Measurements from ENCODE around the gene MIA2.
"Not testable (repeated sequence)": the region's sequence is repeated elsewhere in the genome, so short reads cannot be mapped to it uniquely, and the experiment has no call there.

MIA2 gene

DNA sequence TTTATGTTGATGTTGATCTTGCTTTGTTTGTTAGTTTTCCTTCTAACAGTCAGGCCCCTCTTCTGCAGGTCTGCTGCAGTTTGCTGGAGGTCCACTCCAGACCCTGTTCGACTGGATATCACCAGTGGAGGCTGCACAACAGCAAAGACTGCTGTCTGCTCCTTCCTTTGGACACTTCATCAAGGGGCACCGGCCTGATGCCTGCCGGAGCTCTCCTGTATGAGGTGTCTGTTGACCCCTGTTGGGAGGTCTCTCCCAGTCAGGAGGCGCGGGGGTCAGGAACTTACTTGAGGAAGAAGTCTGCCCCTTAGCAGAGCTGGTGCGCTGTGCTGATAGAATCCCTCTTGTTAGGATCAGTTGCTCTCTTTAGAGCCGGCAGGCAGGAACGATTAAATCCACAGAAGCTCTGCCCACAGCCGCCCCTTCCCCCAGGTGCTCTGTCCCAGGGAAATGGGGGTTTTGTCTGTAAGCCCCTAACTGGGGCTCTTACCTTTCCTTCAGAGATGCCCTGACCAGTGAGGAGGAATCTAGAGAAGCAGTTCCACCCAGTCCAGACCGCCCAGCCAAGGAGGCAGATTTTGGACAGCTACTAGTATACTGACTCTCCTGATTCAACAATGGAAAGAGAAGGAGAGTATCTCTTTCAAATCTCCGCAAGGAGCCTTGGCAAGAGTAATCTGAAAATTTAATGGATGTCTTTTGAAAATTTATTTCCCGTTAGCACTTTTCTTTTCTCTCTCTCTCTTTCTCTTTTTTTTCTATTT, 25.2 kb downstream of the MIA2 start:
- H3K4me3 ChIP-seq, result no peak overlapping the region
- intact Hi-C loops (cut with DNase I; ENCODE audit: low total_unique reads), result no loop called here
- no peaks in the 10 kb centered on the region for H3K36me3 ChIP-seq
- peaks cover 0 to 14% (median 3%) of the 10 kb centered on the region in 4 donors for H3K4me1 ChIP-seq
- no peaks in the 10 kb centered on the region for H3K9me3 ChIP-seq
- TF ChIP-seq, protein P1, sequence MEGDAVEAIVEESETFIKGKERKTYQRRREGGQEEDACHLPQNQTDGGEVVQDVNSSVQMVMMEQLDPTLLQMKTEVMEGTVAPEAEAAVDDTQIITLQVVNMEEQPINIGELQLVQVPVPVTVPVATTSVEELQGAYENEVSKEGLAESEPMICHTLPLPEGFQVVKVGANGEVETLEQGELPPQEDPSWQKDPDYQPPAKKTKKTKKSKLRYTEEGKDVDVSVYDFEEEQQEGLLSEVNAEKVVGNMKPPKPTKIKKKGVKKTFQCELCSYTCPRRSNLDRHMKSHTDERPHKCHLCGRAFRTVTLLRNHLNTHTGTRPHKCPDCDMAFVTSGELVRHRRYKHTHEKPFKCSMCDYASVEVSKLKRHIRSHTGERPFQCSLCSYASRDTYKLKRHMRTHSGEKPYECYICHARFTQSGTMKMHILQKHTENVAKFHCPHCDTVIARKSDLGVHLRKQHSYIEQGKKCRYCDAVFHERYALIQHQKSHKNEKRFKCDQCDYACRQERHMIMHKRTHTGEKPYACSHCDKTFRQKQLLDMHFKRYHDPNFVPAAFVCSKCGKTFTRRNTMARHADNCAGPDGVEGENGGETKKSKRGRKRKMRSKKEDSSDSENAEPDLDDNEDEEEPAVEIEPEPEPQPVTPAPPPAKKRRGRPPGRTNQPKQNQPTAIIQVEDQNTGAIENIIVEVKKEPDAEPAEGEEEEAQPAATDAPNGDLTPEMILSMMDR (IDR thresholded peaks at IDR 0.05), result no peak
- DNase-seq, result no peak
- H3K27me3 ChIP-seq, result no peaks in the 10 kb centered on the region
- H3K27ac ChIP-seq, result no peak overlapping the region

DNA sequence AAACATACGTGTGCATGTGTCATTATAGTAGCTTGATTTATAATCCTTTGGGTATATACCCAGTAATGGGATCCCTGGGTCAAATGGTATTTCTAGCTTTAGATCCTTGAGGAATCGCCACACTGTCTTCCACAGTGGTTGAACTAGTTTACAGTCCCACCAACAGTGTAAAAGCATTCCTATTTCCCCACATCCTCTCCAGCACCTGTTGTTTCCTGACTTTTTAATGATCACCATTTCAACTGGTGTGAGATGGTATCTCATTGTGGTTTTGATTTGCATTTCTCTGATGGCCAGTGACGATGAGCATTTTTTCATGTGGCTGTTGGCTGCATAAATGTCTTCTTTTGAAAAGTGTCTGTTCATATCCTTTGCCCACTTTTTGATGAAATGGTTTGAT, 26.4 kb downstream of the MIA2 start:
- H3K27ac ChIP-seq; H3K4me3 ChIP-seq; H3K36me3 ChIP-seq; H3K27me3 ChIP-seq; H3K9me3 ChIP-seq; intact Hi-C loops (cut with DNase I; ENCODE audit: low total_unique reads); DNase-seq: not testable (repeated sequence)
- H3K4me1 ChIP-seq, result peaks cover 0 to 17% (median 3%) of the 10 kb centered on the region in 4 donors

DNA sequence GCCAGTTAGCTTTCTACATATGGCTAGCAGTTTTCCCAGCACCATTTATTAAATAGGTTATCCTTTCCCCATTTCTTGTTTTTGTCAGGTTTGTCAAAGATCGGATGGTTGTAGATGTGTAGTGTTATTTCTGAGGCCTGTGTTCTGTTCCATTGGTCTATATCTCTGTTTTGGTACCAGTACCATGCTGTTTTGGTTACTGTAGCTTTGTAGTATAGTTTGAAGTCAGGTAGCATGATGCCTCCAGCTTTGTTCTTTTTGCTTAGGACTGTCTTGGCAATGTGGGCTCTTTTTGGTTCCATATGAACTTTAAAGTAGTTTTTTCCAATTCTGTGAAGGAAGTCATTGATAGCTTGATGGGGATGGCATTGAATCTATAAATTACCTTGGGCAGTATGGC, 28.5 kb downstream of the MIA2 start:
- intact Hi-C loops (cut with DNase I; ENCODE audit: low total_unique reads); H3K27me3 ChIP-seq; DNase-seq: not testable (repeated sequence)

DNA sequence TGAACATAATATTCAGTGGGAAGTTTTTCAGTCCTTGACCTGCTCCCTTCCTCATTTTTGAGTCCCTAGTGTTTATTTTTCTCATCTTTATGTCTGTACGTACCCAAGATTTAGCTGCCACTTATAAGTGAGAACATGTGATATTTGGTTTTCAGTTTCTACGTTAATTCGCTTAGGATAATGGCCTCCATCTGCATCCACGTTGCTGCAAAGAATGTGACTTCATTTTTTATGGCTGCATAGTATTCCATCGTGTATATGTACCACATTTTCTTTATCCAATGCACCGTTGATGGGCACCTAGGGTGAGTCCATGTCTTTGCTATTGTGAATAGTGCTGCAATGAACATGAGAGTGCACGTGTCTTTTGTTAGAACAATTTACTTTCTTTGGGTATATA, 30.3 kb downstream of the MIA2 start:
- TF ChIP-seq, protein P1 (IDR thresholded peaks at IDR 0.05), result no peak
- no peak for DNase-seq
- intact Hi-C loops (cut with DNase I; ENCODE audit: low total_unique reads), result no loop called here

More for the DNA sequence above, 28.5 kb downstream of the MIA2 start:
- not testable (repeated sequence) for H3K36me3 ChIP-seq, H3K9me3 ChIP-seq, H3K4me3 ChIP-seq, H3K27ac ChIP-seq
- peaks cover 0 to 14% (median 0%) of the 10 kb centered on the region in 4 donors for H3K4me1 ChIP-seq

DNA sequence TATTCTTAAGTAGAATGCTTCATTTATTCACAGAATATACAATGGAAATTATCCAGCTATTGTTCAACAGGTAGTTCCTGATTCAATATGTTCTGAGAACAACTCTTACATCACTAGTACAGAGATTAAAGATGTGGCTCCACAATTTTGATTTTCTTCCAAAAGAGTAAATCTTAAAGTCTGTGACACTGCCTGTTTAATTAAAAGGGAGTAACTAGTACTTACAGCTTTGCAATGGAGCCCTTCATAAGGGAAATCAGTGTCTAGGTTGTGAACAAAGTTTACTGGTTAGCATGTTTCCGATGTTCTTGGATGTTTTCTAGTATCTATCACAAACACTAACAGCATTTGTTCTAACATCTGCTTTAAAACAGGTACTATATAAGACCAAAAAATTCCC, 30.8 kb downstream of the MIA2 start:
- intact Hi-C loops (cut with DNase I; ENCODE audit: low total_unique reads), result no loop called here
- Histone ChIP-seq H3K27ac (no peak overlapping the region), H3K36me3 (no peaks in the 10 kb centered on the region), H3K4me1 (peaks cover 0 to 31% (median 11%) of the 10 kb centered on the region in 4 donors), H3K4me3 (no peak overlapping the region), H3K9me3 (no peaks in the 10 kb centered on the region), H3K27me3 (no peaks in the 10 kb centered on the region)
- TF ChIP-seq, protein P1 (IDR thresholded peaks at IDR 0.05), result no peak
- no peak for DNase-seq

More for the DNA sequence above, 30.3 kb downstream of the MIA2 start:
- Histone ChIP-seq H3K4me1 (peaks cover 0 to 27% (median 7%) of the 10 kb centered on the region in 4 donors), H3K36me3 (no peaks in the 10 kb centered on the region), H3K9me3 (no peaks in the 10 kb centered on the region), H3K27me3 (no peaks in the 10 kb centered on the region), H3K4me3 (no peak overlapping the region), H3K27ac (no peak overlapping the region)

DNA sequence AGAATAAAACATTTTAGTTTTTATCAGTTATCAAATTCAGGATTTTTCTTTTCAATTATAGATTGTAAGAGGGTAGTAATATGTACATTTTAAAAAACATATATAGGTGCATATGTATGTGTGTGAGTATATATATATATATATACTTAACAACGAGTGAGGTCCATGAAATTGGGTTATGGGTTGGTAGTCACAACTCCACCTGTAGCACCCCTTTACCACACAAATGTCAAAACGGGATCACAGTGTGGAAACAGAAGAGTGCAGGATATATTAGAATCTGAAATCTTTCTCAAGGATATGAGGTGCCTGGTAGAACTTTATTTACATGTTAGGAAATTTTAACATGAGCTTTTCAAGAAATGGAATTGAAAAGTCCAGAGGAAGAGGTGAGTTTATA, 31.3 kb downstream of the MIA2 start:
- Histone ChIP-seq H3K27me3 (no peaks in the 10 kb centered on the region), H3K9me3 (no peaks in the 10 kb centered on the region), H3K36me3 (no peaks in the 10 kb centered on the region), H3K4me1 (peaks cover 0 to 35% (median 14%) of the 10 kb centered on the region in 4 donors), H3K27ac (peak overlapping the region; percentile 99), H3K4me3 (peak overlapping the region; percentile 90 to 98)
- no peak for DNase-seq
- TF ChIP-seq, protein P1 (IDR thresholded peaks at IDR 0.05), result no peak
- intact Hi-C loops (cut with DNase I; ENCODE audit: low total_unique reads), result loop anchor here (5.0 kb wide), 1 partner anchor 167 kb away; the partner anchor contains the start of gene FBXO33

Data from tibial artery (tissue), 4 donors.